ENCODE data around the gene CFAP77. TPM values are rescaled to one million over a fixed set of nuclear protein-coding genes. Genes with fewer than 3 reads are reported as not detected.
A peak's percentile ranks its signal among the peaks of the same experiment; 100 is the strongest.

The CFAP77 gene
- polyA plus RNA-seq, 3 donors: not detected

- Mint-ChIP-seq H3K4me3 (peak overlapping the region in 1 of 2 donors; percentile 35), H3K27me3 (ENCODE audit: low read depth in 3 of 3) (peaks cover 14 to 16% (median 16%) of the 10 kb centered on the region in 3 donors), H3K36me3 (no peaks in the 10 kb centered on the region), H3K27ac (no peak overlapping the region), H3K4me1 (no peaks in the 10 kb centered on the region), H3K9me3 (no peaks in the 10 kb centered on the region)
- H3K4me3 ChIP-seq (replicated peaks in 1 of 3; ENCODE audit: low read depth in 2 of 3, low read length in 3 of 3): no peak overlapping the region
- no peaks in the 10 kb centered on the region for H3K9me3 ChIP-seq (replicated peaks in 1 of 2; ENCODE audit: control insufficient read depth in 1 of 2, insufficient read depth in 1 of 2, low read length in 2 of 2)
- H4K20me1 ChIP-seq (ENCODE audit: insufficient read depth, low read length): no peaks in the 10 kb centered on the region
- H3K4me1 ChIP-seq (ENCODE audit: control insufficient read depth in 1 of 2, insufficient read depth in 2 of 2, low read length in 2 of 2): no peaks in the 10 kb centered on the region
- H3K79me2 ChIP-seq (ENCODE audit: insufficient read depth, low read length): no peaks in the 10 kb centered on the region
- H2AFZ ChIP-seq (ENCODE audit: insufficient read depth, low read depth, low read length, poor library complexity, severe bottlenecking): no peak overlapping the region
- no peak overlapping the region for H3K4me2 ChIP-seq (replicated peaks; ENCODE audit: extremely low read depth, low read length, poor library complexity, severe bottlenecking)
- DNase-seq: no peak
- H3K27ac ChIP-seq (ENCODE audit: low read depth in 1 of 2, low read length in 2 of 2): no peak overlapping the region
- intact Hi-C loops (cut with micrococcal nuclease): no loop called here
- H3K27me3 ChIP-seq (ENCODE audit: control insufficient read depth in 2 of 2, insufficient read depth in 2 of 2, low read length in 2 of 2): peaks cover 0 to 6% of the 10 kb centered on the region in 2 donors
- TF ChIP-seq, protein P1, sequence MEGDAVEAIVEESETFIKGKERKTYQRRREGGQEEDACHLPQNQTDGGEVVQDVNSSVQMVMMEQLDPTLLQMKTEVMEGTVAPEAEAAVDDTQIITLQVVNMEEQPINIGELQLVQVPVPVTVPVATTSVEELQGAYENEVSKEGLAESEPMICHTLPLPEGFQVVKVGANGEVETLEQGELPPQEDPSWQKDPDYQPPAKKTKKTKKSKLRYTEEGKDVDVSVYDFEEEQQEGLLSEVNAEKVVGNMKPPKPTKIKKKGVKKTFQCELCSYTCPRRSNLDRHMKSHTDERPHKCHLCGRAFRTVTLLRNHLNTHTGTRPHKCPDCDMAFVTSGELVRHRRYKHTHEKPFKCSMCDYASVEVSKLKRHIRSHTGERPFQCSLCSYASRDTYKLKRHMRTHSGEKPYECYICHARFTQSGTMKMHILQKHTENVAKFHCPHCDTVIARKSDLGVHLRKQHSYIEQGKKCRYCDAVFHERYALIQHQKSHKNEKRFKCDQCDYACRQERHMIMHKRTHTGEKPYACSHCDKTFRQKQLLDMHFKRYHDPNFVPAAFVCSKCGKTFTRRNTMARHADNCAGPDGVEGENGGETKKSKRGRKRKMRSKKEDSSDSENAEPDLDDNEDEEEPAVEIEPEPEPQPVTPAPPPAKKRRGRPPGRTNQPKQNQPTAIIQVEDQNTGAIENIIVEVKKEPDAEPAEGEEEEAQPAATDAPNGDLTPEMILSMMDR (IDR thresholded peaks at IDR 0.05): no peak
- H3K36me3 ChIP-seq (replicated peaks in 1 of 2; ENCODE audit: control insufficient read depth in 1 of 2, insufficient read depth in 2 of 2, low read length in 2 of 2): no peaks in the 10 kb centered on the region
- WGBS (ENCODE audit: insufficient coverage): 59% methylated on average over 8 of the region's 20 CpGs
- H3K9ac ChIP-seq (ENCODE audit: insufficient read depth, low read length, poor library complexity, severe bottlenecking): no peak overlapping the region
Observed at GRCh38 chr9:132447346-132447745, 37.3 kb downstream of the CFAP77 start.

DNA sequence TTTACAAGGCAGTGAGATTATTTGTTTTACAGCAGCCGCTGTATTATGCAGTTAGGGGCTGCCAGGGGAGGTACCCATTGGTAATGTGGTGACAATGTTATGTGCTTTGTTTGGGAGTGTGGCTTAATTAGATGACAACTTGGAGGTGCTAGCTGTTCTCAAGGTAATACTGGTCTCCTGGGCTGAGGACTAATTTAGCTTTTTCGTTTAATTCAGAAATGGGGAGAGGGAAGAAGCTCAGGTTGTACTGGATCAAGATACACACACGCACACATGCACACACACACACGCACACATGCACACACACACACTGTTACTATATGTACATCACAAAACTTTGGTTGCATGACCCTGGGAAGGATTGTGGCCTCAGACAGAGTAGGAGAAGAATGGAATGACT lies 37.9 kb downstream of the CFAP77 start:
- no peaks in the 10 kb centered on the region for H3K4me1 ChIP-seq (ENCODE audit: control insufficient read depth in 1 of 2, insufficient read depth in 2 of 2, low read length in 2 of 2)
- H3K9me3 ChIP-seq (replicated peaks in 1 of 2; ENCODE audit: control insufficient read depth in 1 of 2, insufficient read depth in 1 of 2, low read length in 2 of 2): no peaks in the 10 kb centered on the region
- H3K27ac Mint-ChIP-seq: no peak overlapping the region
- no peak overlapping the region for H3K27ac ChIP-seq (ENCODE audit: low read depth in 1 of 2, low read length in 2 of 2)
- DNase-seq: no peak
- no peak overlapping the region for H3K4me3 ChIP-seq (replicated peaks in 1 of 3; ENCODE audit: low read depth in 2 of 3, low read length in 3 of 3)
- no peaks in the 10 kb centered on the region for H3K9me3 Mint-ChIP-seq
- H4K20me1 ChIP-seq (ENCODE audit: insufficient read depth, low read length): no peaks in the 10 kb centered on the region
- H2AFZ ChIP-seq (ENCODE audit: insufficient read depth, low read depth, low read length, poor library complexity, severe bottlenecking): no peak overlapping the region
- WGBS (ENCODE audit: insufficient coverage): 90% methylated on average over 1 of the region's 4 CpGs
- H3K4me3 Mint-ChIP-seq: no peak overlapping the region
- no peak overlapping the region for H3K9ac ChIP-seq (ENCODE audit: insufficient read depth, low read length, poor library complexity, severe bottlenecking)
- H3K36me3 ChIP-seq (replicated peaks in 1 of 2; ENCODE audit: control insufficient read depth in 1 of 2, insufficient read depth in 2 of 2, low read length in 2 of 2): no peaks in the 10 kb centered on the region
- TF ChIP-seq, protein P1 (IDR thresholded peaks at IDR 0.05): no peak
- no peaks in the 10 kb centered on the region for H3K36me3 Mint-ChIP-seq
- no peak overlapping the region for H3K4me2 ChIP-seq (replicated peaks; ENCODE audit: extremely low read depth, low read length, poor library complexity, severe bottlenecking)
- peaks cover 0 to 3% of the 10 kb centered on the region in 2 donors for H3K27me3 ChIP-seq (ENCODE audit: control insufficient read depth in 2 of 2, insufficient read depth in 2 of 2, low read length in 2 of 2)
- H3K79me2 ChIP-seq (ENCODE audit: insufficient read depth, low read length): no peaks in the 10 kb centered on the region
- H3K27me3 Mint-ChIP-seq (ENCODE audit: low read depth in 3 of 3): peaks cover 14 to 16% (median 14%) of the 10 kb centered on the region in 3 donors
- no peaks in the 10 kb centered on the region for H3K4me1 Mint-ChIP-seq
- intact Hi-C loops (cut with micrococcal nuclease): no loop called here
